Left lung (tissue), 10 donors: Measurements from ENCODE around the gene HSP90AA1. TPM values are rescaled to one million over a fixed set of nuclear protein-coding genes. Genes with fewer than 3 reads are reported as not detected.

Experiments used
- ATAC-seq: fragments of 200-7000 bp; cut with Tn5 transposase; one replicate; pipeline ENCODE4 v1.9.1; 2020; ENCODE audit warnings: moderate library complexity
- DNase-seq, 4 donors: peaks; one replicate each; pipeline ENCODE4 v3.0.0-alpha.2; 2013 to 2020
- H3K27ac ChIP-seq, 2 donors: fragments of 200-600 bp; sonication (generic) in 1 of 2; one replicate each; pipeline versions ENCODE4 v1.5.0 to v1.8.0; 2020 to 2021
- H3K27me3 ChIP-seq, 2 donors: fragments of 200-600 bp; sonication (generic) in 1 of 2; one replicate each; pipeline versions ENCODE4 v1.5.0 to v1.8.0; 2020 to 2021
- H3K36me3 ChIP-seq, 2 donors: fragments of 200-600 bp; sonication (generic) in 1 of 2; one replicate each; pipeline versions ENCODE4 v1.5.0 to v1.8.0; 2020 to 2021
- H3K4me1 ChIP-seq, 2 donors: fragments of 200-600 bp; one replicate each; pipeline ENCODE4 v1.8.0; 2021
- H3K4me3 ChIP-seq, 2 donors: fragments of 200-600 bp; sonication (generic) in 1 of 2; one replicate each; pipeline versions ENCODE4 v1.5.0 to v1.8.0; 2020 to 2021; ENCODE audit warnings: mild to moderate bottlenecking in 1 of 2
- H3K9me3 ChIP-seq, 2 donors: fragments of 200-600 bp; sonication (generic) in 1 of 2; one replicate each; pipeline versions ENCODE4 v1.5.0 to v1.8.0; 2020 to 2021
- CTCF ChIP-seq, 2 donors: fragments of 200-600 bp; sonication (generic) in 1 of 2; IDR thresholded peaks; one replicate each; pipeline versions ENCODE4 v1.5.0 to v1.8.0; 2021; ENCODE audit warnings: antibody characterized with exemption in 2 of 2
- intact Hi-C, 2 donors: fragments of 100-400 bp; cut with DNase I; formaldehyde crosslinking; loops; one replicate each; pipeline versions ENCODE4 v1.11.2 to v1.14.2; 2022
- polyA plus RNA-seq, 6 donors: library from polyadenylated mRNA; unstranded; fragments of 120-200 nt; gene quantifications; one replicate each; pipeline ENCODE4 v1.2.1, GENCODE V29; 2013; ENCODE audit not compliant: insufficient read length in 6 of 6
- total RNA-seq, 2 donors: library from RNA; stranded (reverse); fragmentation: NEBNext Ultra II Directional; extraction: Animal tissue kit (Norgen Biotek cat#: 25700); gene quantifications; one replicate each; pipeline ENCODE4 v1.2.1, GENCODE V29; 2021
- donor health status: DM: no; HTN: yes; CAD: no.
- donor health status: DM: no; HTN: no; CAD: no.

The HSP90AA1 gene
- total and polyA plus RNA-seq, 8 donors: 515 to 760 (median 630) TPM

- TF ChIP-seq CTCF (IDR thresholded peaks at IDR 0.05): no peak
- Histone ChIP-seq H3K27me3 (no peaks in the 10 kb centered on the region), H3K36me3 (no peaks in the 10 kb centered on the region), H3K4me3 (no peak overlapping the region), H3K27ac (no peak overlapping the region), H3K4me1 (no peaks in the 10 kb centered on the region), H3K9me3 (no peaks in the 10 kb centered on the region)
- intact Hi-C loops: no loop called here
- no peak for ATAC-seq
- DNase-seq: no peak
Observed at GRCh38 chr14:102126807-102127455, 40.1 kb upstream of the HSP90AA1 start.

DNA sequence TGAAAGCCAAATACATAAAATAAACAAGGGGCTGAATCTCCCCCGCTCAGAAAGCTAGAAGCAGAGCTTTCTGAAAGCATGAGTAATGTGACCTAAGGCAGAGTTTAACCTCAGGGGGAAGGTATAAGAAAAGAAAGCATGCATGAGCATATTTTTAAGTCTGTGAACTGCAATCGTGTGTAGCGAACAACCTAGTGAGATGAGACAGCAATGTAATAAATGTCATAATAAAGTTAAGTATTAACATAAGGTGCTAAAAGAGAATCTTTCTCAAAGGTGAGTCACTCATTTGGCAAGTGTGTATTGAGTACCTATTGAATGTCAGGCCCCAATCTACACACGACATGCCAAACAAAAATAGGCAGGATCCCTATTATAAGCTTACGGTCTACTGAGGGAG is 38.7 kb upstream of the HSP90AA1 start:
- no peaks in the 10 kb centered on the region for H3K9me3 ChIP-seq
- peak; percentile 58 for ATAC-seq
- no peak for TF ChIP-seq CTCF (IDR thresholded peaks at IDR 0.05)
- intact Hi-C loops: no loop called here
- no peak overlapping the region for H3K27ac ChIP-seq
- no peaks in the 10 kb centered on the region for H3K27me3 ChIP-seq
- no peak for DNase-seq
- no peaks in the 10 kb centered on the region for H3K36me3 ChIP-seq
- H3K4me3 ChIP-seq: no peak overlapping the region
- H3K4me1 ChIP-seq: no peaks in the 10 kb centered on the region

GRCh38 chr14:102124419-102124818 is 37.6 kb upstream of the HSP90AA1 start:
- intact Hi-C loops: no loop called here
- ATAC-seq: no peak

DNA sequence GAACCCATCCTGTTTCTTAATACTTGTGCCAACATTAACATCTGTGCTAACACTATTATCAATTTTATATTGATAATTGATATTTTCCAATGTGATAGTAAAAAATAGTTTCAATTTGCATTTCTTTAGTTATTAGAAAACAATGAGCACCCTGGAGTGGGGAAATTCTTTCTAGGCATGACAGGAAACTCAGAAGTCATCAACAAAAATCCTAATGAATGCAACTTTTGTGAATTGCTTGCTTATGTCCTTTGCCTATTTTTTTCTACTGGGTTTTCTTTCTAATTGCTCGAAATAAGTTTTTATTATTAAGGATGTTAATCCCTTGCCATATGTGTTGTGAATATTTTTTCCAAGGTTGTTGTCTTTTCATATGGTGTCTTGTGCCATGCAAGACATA is 34.7 kb upstream of the HSP90AA1 start:
- no peak for TF ChIP-seq CTCF (IDR thresholded peaks at IDR 0.05)
- ATAC-seq (no peak), DNase-seq (no peak)
- Histone ChIP-seq H3K9me3 (peaks cover 0 to 10% of the 10 kb centered on the region in 2 donors), H3K27me3 (no peaks in the 10 kb centered on the region), H3K4me1 (no peaks in the 10 kb centered on the region), H3K4me3 (no peak overlapping the region), H3K36me3 (no peaks in the 10 kb centered on the region), H3K27ac (no peak overlapping the region)
- intact Hi-C loops: no loop called here

More at GRCh38 chr14:102124419-102124818, 37.6 kb upstream of the HSP90AA1 start:
- DNase-seq: no peak
- Histone ChIP-seq H3K27me3 (no peaks in the 10 kb centered on the region), H3K27ac (no peak overlapping the region), H3K9me3 (no peaks in the 10 kb centered on the region), H3K4me1 (no peaks in the 10 kb centered on the region), H3K4me3 (no peak overlapping the region), H3K36me3 (no peaks in the 10 kb centered on the region)
- TF ChIP-seq CTCF (IDR thresholded peaks at IDR 0.05): no peak

- TF ChIP-seq CTCF (IDR thresholded peaks at IDR 0.05): no peak
- Histone ChIP-seq H3K27me3 (no peaks in the 10 kb centered on the region), H3K4me3 (no peak overlapping the region), H3K9me3 (peaks cover 0 to 10% of the 10 kb centered on the region in 2 donors), H3K27ac (no peak overlapping the region), H3K4me1 (no peaks in the 10 kb centered on the region), H3K36me3 (no peaks in the 10 kb centered on the region)
- DNase-seq (no peak), ATAC-seq (no peak)
- intact Hi-C loops: no loop called here
Observed at GRCh38 chr14:102120888-102121287, 34.0 kb upstream of the HSP90AA1 start.
